Breast epithelium (tissue), 4 donors: ENCODE measurements around the gene NCAPH2. TPM values are rescaled to one million over a fixed set of nuclear protein-coding genes. Genes with fewer than 3 reads are reported as not detected.

ENCODE experiments used
- DNase-seq, 2 donors: peaks; one replicate each; pipeline ENCODE4 v3.0.0-alpha.2; 2019; ENCODE audit warnings: low spot score in 2 of 2
- H3K27ac ChIP-seq, 2 donors: fragments of 200-600 bp; sonication (generic) in 1 of 2; one replicate each; pipeline ENCODE4 v1.5.1; 2016 to 2019; ENCODE audit warnings: mild to moderate bottlenecking in 1 of 2
- H3K27me3 ChIP-seq, 2 donors: fragments of 200-600 bp; sonication (generic) in 1 of 2; one replicate each; pipeline versions ENCODE4 v1.5.1 to v1.6.0; 2017 to 2019; ENCODE audit warnings: control low read depth in 1 of 2, mild to moderate bottlenecking in 1 of 2
- H3K36me3 ChIP-seq: fragments of 200-600 bp; one replicate; pipeline ENCODE4 v1.5.1; 2019
- H3K4me1 ChIP-seq, 2 donors: fragments of 200-600 bp; sonication (generic); one replicate each; pipeline ENCODE4 v1.5.1; 2016 to 2019; ENCODE audit warnings: control low read depth in 1 of 2
- H3K4me3 ChIP-seq, 3 donors: fragments of 200-600 bp; sonication (generic); 1 replicate in 2 of 3; 2 replicates in 1 of 3; pipeline ENCODE4 v1.5.1; 2016 to 2019; ENCODE audit warnings: mild to moderate bottlenecking in 3 of 3, moderate library complexity in 2 of 3
- H3K9me3 ChIP-seq, 2 donors: fragments of 200-600 bp; sonication (generic) in 1 of 2; one replicate each; pipeline ENCODE4 v1.5.1; 2016 to 2019; ENCODE audit warnings: control low read depth in 1 of 2
- POLR2A ChIP-seq: fragments of 450-650 bp; IDR thresholded peaks from one replicate; pipeline ENCODE4 v1.6.1; 2016; ENCODE audit warnings: antibody characterized with exemption, mild to moderate bottlenecking, moderate library complexity
- POLR2AphosphoS5 ChIP-seq, 3 donors: sonication (generic); formaldehyde crosslinking; IDR thresholded peaks; one replicate each; pipeline ENCODE4 v1.6.1; 2017; ENCODE audit warnings: antibody characterized with exemption in 3 of 3
- intact Hi-C: fragments of 100-400 bp; cut with DNase I; formaldehyde crosslinking; loops from one replicate; pipeline ENCODE4 v1.15.1; 2023; ENCODE audit warnings: low total_unique reads
- total RNA-seq, 3 donors: library from RNA; depleted of rRNA; stranded (reverse); fragments of >200 nt; gene quantifications; one replicate each; pipeline ENCODE4 v1.1.0, GENCODE V29; 2016
- TF ChIP-seq, protein P1 (sequence below), 3 donors: fragments of 450-650 bp; IDR thresholded peaks; one replicate each; pipeline ENCODE4 v1.5.1; 2016 to 2017; ENCODE audit warnings: antibody characterized with exemption in 3 of 3, mild to moderate bottlenecking in 3 of 3, moderate library complexity in 3 of 3

NCAPH2 gene
- total RNA-seq, 3 donors from 2014 or later: 25.9 to 48.2 (median 43.0) TPM

DNA sequence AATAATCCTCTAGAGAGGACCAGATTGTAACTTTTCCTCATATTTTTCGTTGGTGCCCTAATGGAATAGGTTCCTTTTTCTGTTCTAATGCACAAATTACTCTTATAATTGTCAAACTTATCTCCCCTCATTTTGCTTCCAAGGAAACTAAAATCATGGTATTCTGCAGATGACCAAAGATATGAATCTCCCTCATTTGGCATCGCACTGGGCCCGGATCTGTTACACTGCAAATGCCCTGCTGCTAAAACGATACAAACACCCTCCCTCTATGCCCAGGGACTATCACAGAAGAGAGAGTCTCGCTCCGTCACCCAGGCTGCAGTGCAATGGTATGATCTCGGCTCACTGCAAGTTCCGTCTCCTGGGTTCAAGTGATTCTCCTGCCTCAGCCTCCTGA is 45.3 kb downstream of the NCAPH2 start:
- Histone ChIP-seq H3K4me1 (no peaks in the 10 kb centered on the region), H3K36me3 (no peaks in the 10 kb centered on the region), H3K27me3 (peaks cover 2 to 3% of the 10 kb centered on the region in 2 donors), H3K4me3 (no peak overlapping the region), H3K9me3 (no peaks in the 10 kb centered on the region), H3K27ac (no peak overlapping the region)
- intact Hi-C loops: no loop called here
- no peak for DNase-seq
- TF ChIP-seq, protein P1, sequence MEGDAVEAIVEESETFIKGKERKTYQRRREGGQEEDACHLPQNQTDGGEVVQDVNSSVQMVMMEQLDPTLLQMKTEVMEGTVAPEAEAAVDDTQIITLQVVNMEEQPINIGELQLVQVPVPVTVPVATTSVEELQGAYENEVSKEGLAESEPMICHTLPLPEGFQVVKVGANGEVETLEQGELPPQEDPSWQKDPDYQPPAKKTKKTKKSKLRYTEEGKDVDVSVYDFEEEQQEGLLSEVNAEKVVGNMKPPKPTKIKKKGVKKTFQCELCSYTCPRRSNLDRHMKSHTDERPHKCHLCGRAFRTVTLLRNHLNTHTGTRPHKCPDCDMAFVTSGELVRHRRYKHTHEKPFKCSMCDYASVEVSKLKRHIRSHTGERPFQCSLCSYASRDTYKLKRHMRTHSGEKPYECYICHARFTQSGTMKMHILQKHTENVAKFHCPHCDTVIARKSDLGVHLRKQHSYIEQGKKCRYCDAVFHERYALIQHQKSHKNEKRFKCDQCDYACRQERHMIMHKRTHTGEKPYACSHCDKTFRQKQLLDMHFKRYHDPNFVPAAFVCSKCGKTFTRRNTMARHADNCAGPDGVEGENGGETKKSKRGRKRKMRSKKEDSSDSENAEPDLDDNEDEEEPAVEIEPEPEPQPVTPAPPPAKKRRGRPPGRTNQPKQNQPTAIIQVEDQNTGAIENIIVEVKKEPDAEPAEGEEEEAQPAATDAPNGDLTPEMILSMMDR (IDR thresholded peaks at IDR 0.05): no peak
- TF ChIP-seq POLR2AphosphoS5 (IDR thresholded peaks at IDR 0.05) (no peak), POLR2A (no peak)

DNA sequence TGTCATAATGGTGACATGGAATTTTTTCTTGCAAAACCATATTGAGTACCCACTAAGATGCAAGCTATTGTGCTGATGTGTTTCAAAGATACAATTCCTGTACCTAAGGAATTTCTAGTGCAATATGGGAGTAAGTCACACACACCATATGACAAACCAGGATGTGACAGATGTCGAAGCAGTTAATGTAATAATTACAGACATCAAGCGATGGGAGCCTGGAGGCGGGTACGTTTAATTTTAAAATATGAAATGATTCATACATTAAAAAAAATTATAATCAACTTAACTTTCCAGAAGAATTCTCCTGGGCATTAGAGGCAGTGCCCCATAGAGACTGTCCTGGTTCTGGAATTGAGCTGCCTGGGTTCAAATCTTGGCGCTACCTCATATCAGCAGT is 48.7 kb downstream of the NCAPH2 start:
- no peak for DNase-seq
- H3K27me3 ChIP-seq: no peaks in the 10 kb centered on the region
- no peak for TF ChIP-seq POLR2AphosphoS5 (IDR thresholded peaks at IDR 0.05)
- intact Hi-C loops: no loop called here
- no peaks in the 10 kb centered on the region for H3K36me3 ChIP-seq
- H3K4me1 ChIP-seq: no peaks in the 10 kb centered on the region
- H3K27ac ChIP-seq: no peak overlapping the region
- no peak overlapping the region for H3K4me3 ChIP-seq
- H3K9me3 ChIP-seq: no peaks in the 10 kb centered on the region

DNA sequence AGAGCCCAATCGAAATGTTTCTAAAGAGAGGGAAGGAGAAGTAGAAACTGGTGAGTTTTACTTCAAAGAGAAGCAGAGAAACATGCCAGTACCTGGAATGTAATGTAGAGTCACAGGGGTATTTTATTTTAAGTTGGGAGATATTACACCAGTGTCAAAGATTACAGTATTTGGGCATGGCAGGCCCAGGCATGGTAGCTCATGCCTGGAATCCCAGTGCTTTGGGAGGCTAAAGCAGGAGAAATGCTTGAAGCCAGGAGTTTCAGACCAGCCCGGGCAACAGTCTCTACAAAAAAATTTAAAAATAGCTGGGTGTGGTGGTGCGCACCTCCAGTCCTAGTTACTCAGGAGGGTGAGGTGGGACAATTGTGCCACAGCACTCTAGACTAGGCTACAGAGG is 52.0 kb downstream of the NCAPH2 start:
- H3K27me3 ChIP-seq: no peaks in the 10 kb centered on the region

DNA sequence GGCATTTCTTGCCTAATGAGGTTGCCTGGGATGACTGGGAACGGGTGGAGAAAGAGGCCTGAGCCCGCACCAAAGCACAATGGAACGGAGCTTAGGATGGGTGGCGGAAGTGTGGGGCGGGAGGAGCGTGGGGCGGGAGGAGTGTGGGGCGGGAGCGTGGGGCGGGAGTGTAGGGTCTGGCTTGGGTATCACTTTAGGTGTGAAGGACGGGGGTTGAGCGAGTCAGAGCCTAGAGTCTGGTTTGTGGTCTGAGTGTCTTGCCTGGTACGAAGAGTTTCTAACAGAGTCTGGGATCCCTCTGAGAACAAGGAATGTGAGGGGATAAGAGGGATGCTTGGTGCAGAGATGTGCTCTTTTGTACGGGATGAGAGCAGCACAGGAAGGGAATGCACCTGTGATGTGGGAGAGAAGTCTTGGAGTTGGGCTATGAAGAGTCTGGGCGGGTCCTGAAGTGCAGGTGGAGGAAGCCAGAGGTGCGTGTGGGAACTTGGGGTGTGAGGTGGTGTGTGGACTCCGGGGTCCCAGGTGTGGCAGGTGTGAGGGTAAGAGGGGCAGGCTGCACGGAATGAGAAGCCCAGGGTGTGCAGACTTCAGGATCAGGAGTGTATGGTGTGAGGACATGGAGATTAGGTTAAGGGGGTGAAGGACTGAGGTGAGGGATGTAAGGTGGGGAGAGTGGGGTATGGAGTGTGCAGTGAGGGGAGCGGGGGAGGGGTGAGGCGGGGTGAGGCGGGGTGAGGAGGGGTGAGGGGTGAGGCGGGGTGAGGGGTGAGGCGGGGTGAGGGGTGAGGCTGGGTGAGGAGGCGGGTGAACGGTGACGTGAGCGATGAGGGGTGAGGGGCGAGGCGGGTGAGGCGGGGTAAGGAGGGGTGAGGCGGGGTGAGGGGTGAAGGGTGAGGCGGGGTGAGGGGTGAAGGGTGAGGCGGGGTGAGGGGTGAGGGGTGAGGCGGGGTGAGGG is 53.7 kb downstream of the NCAPH2 start:
- TF ChIP-seq POLR2A (no peak), POLR2AphosphoS5 (IDR thresholded peaks at IDR 0.05) (no peak)
- TF ChIP-seq, protein P1 (IDR thresholded peaks at IDR 0.05): no peak
- intact Hi-C loops: no loop called here
- no peaks in the 10 kb centered on the region for H3K36me3 ChIP-seq
- no peak overlapping the region for H3K4me3 ChIP-seq
- H3K9me3 ChIP-seq: no peaks in the 10 kb centered on the region
- H3K27ac ChIP-seq: no peak overlapping the region
- DNase-seq: no peak
- no peaks in the 10 kb centered on the region for H3K27me3 ChIP-seq
- H3K4me1 ChIP-seq: no peaks in the 10 kb centered on the region

More for the DNA sequence above, 52.0 kb downstream of the NCAPH2 start:
- H3K27ac ChIP-seq: no peak overlapping the region
- no peak overlapping the region for H3K4me3 ChIP-seq
- TF ChIP-seq, protein P1 (IDR thresholded peaks at IDR 0.05): no peak
- TF ChIP-seq POLR2AphosphoS5 (IDR thresholded peaks at IDR 0.05) (no peak), POLR2A (no peak)
- H3K4me1 ChIP-seq: no peaks in the 10 kb centered on the region
- DNase-seq: no peak
- no peaks in the 10 kb centered on the region for H3K9me3 ChIP-seq
- no peaks in the 10 kb centered on the region for H3K36me3 ChIP-seq
- intact Hi-C loops: no loop called here

DNA sequence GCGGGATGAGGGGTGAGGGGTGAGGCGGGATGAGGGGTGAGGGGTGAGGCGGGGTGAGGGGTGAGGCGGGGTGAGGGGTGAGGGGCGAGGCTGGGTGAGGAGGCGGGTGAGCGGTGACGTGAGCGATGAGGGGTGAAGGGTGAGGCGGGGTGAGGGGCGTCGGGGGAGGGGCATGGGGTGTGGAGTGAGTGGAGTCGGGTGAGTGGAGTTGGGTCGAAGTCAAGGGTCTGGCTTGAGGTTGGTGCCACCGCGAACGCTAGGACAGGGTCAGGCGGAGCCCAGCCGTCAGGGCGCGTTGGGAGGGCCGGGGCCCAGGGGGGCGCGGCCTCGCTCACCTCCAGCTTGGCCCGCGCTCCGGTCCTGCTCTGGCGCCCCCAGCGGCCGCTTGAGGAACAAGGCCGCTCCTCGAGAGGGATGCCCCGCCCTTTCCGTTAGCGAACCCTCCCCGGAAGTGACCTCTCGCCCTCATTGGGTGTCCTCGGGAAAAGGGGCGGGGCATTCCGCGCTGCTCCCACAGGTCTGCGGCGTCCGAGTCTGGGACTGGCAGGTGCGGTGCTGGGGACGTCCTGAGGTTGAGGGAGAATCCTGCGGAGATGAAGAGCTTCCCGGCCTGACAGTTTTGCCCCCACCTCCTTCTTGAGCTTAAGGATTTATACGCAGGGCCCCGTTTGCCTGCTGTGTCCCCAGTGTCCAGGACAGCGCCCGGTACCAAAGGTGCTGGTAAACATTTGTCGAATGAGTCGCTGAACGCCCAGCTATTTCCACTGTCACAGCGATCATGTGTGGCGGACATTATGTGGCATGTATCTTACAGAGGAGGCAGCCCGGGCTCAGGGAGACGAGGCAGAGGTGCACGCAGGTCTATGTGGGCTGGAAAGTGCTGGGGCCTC is 54.7 kb downstream of the NCAPH2 start, which contains the start of gene SYCE3:
SYCE3 (minus strand) TSS at position 397 of the 890 bp plus-strand sequence. CDS start 6,514 bp downstream, outside the sequence.
- intact Hi-C loops: no loop called here
- peak; percentile 97 to 99 for DNase-seq

More for the DNA sequence above, 54.7 kb downstream of the NCAPH2 start, which contains the start of gene SYCE3:
- Histone ChIP-seq H3K4me3 (peak within 1 kb of the TSS; percentile 53 to 66 (median 60)), H3K4me1 (no peaks in the 10 kb centered on the region), H3K36me3 (no peaks in the 10 kb centered on the region), H3K9me3 (no peaks in the 10 kb centered on the region), H3K27me3 (no peaks in the 10 kb centered on the region), H3K27ac (peak within 1 kb of the TSS; percentile 86 to 89)
- TF ChIP-seq, protein P1 (IDR thresholded peaks at IDR 0.05): peak; percentile 95 to 98 (median 97)
- TF ChIP-seq POLR2A: peak; percentile 75
- peak; percentile 43 to 88 (median 83) for TF ChIP-seq POLR2AphosphoS5 (IDR thresholded peaks at IDR 0.05)
